ENCODE results near the gene STX19.
"Not testable (repeated sequence)": the region's sequence is repeated elsewhere in the genome, so short reads cannot be mapped to it uniquely, and the experiment has no call there.

Gene STX19

DNA sequence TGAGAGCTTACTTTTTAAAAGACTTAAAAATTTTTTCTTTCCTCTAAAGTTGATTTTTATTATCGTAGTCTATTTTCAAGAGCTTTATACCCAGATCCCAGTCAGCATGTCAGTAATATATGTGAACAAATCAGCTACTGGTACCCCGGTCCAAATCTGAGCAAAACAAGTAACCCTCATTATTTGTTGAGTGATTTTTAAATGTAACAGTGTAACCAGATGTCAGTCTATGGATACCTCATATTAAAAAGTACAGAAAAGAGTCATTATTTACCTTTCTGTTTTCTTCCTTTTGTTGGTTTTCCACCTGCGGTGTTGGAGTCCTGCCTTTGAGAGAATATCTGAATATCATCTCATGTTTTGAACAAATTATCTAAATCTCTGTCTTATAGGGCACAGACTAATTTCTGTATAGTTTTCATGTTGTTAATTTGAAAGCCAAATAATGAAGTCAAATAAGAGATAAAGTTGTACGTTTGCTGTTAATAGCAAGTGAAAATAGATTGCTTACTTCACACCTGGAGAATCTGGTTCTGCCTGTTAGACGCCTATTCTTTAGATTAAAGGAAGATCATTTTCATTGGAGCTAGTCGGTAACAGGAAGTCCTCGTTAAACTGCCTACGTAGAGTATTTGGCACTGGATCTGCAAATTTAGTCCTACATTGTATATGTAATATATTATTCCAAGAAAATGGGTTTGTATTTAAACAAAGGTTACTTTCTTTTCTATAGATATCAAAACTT is at the start of gene STX19:
Gene STX19, minus strand, starts transcription at position 505 of the 745 bp plus-strand sequence. CDS start 13,328 bp downstream, outside the sequence.
- no peak for DNase-seq (ENCODE audit: low read depth in 2 of 2)

GRCh38 chr3:94076055-94076454 is 47.7 kb upstream of the STX19 start:
- no peak for DNase-seq (ENCODE audit: low read depth in 2 of 2)

- DNase-seq (ENCODE audit: low read depth in 2 of 2) = no peak
Measured at GRCh38 chr3:94071713-94072284, 43.4 kb upstream of the STX19 start.

DNA sequence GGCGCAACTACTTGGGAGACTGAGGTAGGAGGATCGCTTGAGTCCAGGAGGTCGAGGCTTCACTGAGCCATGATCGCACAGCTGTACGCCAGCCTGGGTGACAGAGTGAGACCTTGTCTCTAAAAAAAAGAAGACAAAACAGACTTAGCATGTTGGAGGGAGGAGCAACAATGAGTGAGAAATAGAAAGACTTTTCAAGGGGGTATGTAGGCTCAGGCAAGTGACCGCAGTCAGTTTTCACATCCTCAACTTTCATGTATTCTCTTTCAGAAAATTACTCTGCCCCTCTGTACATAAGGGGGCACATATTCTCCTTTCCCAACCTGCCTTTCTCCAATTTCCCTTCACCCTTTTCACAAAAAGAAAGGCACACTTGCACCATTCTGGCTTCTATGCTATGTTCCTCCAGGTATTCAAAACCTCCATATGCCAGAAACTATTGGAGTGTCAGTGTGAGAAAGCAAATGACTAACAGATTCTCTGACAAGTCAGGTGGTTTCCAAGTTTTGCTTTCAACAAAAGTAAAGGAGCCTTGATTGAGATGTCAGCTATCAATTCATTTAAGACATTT is 42.0 kb upstream of the STX19 start:
- DNase-seq (ENCODE audit: low read depth in 2 of 2) = no peak

GRCh38 chr3:94069194-94069813 is 40.9 kb upstream of the STX19 start:
- DNase-seq (ENCODE audit: low read depth in 2 of 2) = no peak

DNA sequence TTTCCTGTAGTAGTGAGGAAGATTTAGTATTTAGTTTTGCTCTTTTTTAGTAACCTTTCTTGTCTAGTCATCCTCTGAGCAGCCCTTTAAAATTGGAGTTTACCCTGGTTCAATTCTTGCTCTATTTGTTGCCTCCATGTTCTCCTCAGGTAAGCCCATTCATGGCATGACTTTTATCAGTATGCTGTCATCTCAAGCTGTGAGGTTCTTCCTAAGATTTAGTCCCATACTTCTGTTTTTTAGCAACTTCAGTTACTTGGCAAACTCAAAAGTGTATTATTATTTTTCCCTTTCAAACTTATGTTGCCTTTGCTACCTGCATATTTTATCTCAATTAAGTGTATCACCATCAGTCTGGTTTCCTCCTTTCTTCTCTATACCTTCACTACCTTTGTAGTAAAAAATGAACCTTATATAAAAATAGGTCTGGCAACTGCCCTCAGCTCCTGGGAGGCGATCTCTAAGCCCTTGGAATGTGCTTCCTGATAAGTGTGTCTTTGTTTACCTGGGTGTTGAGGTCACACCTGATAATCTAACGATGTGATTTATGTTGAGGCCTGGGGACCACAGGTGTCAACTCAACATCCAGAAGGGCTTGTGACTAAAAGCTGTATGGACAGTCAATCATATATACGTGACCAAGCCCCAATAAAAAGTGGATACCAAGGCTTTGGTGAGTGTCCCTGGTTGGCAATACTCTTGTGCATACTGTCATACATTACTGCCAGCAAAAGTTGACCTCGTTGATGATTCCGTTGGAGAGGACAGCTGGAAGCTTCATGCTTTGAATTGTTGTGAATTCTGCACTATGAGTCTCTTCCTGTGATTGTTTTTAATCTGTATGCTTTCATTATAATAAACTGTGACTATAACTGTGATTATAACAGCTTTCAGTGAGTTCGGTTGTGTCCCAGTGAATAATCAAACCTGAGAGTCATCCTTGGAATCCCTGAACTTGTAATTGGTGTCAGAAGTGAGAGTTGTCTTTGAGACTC is 38.4 kb upstream of the STX19 start:
- no peak for DNase-seq (ENCODE audit: low read depth in 2 of 2)

DNA sequence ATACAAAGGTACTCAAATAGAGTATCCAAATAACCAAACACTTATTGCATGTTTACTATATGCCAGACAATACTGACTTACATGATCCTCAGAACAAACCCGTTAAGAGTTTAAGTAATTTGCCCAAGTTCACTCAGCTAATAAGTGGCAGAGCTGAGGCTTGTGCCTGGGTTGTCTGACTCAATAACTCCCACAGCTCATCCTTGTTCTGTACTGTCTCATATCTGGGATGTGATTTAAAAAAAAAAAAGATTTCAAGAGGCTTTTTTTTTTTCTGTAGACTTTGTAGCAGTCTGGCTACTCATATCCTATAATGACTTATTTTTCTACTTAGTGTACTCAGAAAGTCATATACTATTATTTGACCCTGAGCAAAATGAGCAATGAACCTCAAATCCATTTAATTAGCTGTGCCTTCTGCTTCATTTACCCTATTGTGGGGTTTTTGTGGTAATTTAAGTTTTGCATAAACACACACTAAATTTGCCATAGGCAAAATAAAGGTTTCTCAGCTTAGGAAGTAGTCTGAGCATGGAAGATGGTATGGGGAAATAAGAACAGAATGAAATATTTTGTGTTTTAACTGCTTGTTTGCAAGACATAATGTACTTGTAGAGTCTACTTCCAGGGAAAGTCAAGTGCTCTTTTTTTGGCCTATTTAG is 37.6 kb upstream of the STX19 start:
- no peak for DNase-seq (ENCODE audit: low read depth in 2 of 2)

- no peak for DNase-seq (ENCODE audit: low read depth in 2 of 2)
Measured at GRCh38 chr3:94065122-94065521, 36.7 kb upstream of the STX19 start.

DNA sequence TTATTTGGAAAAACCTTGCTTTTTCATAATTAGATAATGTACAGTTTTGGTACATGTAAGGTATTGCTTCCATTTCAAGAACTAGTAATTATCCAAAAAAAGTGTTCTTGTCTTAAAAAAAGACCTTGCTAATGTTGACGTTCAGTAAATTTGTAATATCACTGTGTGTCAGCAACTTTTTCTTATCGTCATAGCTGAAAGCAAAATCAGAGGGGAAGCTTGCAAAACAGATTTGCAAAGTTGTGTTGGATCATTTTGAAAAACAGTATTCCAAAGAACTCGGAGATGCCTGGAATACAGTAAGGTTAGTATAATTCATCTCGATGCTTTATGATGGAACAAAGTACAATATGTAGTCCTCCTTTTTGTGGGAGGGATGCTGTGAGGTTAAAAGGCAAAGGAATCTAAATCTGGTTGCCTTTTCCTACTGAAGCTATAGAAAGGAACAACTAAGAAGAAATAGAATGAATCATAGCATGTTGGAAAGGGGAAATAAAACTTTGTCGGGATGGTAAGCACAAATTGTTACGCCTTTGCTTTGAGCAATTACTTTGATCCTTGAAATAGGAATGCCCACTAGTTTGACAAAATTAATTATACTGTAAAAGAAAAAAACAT is 36.0 kb upstream of the STX19 start:
- DNase-seq (ENCODE audit: low read depth in 2 of 2) = no peak

DNA sequence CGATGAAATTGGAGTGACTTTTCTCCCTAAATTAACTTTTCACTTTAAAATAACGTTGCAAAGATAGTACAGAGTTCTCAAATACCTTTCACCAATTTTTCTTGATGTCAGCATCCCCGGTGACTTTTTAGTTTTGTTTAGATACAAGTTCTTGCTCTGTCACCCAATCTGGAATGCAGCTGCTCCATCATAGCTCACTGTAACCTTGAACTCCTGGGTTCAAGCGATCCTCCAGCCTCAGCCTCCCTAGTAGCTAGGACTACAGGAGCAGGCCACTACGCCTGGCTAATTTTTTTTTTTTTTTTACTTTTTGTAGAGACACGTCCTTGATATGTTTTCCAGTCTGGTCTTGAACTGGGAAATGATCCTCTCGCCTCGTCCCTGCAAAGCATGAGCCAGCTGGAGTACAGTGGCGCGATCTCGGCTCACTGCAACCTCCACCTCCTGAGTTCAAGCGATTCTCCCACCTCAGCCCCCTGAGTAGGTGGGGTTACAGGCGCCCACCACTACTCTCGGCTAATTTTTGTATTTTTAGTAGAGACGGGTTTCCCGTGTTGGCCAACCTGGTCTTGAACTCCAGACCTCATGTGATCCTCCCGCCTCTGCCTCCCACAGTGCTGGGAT is 35.2 kb upstream of the STX19 start:
- DNase-seq (ENCODE audit: low read depth in 2 of 2) = no peak

GRCh38 chr3:94062513-94063404 is 34.4 kb upstream of the STX19 start, which contains the start of the genes DHFR2 and NSUN3:
Gene DHFR2, minus strand, starts transcription at chr3:94062916. Its CDS starts 1,405 bp downstream, at chr3:94061511.
Gene NSUN3, plus strand, starts transcription at chr3:94063061. Its CDS starts 66 bp downstream, at chr3:94063127.
- peak; percentile 61 to 72 for DNase-seq (ENCODE audit: low read depth in 2 of 2)

DNA sequence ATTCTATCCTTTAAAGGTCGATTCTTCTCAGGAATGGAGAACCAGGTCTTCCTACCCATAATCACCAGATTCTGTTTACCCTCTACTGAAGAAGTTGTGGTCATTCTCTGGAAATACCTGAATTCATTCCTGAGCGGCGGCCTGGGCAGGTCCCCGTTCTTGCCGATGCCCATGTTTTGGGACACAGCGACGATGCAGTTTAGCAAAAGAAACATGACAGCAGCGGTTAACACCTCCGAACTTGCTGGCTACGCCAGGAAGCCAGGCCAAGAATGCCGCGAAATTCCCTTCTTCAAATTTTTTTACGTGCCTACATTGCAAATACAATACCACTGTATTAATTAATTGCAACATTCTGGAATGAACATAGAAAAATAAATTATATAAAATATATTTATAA is 32.9 kb upstream of the STX19 start:
- DNase-seq (ENCODE audit: low read depth in 2 of 2) = no peak

DNA sequence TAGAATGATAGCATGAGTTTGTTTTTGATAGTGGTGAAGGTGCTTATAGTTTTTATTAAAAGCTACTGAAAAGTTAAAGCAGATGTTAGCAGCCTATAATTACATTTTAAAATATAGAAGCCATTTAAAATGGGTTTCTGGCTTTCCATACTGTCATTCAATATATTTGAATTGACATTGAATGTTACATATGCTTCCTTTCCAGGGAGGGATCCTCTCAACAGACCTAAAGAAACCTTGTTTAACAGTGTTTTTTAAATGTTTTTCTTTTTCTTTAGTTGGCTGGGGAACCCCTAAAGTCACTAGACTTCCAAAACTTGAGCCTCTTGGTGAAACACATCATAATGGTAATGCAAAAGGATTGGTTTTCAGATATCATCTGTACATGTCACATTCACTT is 22.1 kb upstream of the STX19 start:
- DNase-seq (ENCODE audit: low read depth in 2 of 2) = no peak

DNA sequence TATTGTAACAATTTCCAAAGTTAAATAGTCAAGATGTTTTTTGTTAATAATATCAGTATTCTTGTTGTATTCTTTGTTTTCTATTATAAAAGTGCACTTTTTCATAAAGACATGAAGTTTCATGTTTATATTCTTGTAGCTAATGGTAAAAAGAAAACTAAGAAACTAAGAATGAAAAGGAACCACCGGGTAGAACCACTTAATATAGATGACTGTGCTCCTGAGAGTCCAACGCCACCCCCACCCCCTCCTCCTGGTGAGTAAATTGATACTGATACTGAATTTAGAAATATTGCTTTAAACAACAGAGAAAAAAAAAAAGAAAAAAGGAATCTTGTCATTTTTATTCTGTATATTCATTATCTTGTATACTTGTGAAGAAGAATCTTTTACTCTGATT is 20.9 kb upstream of the STX19 start:
- no peak for DNase-seq (ENCODE audit: low read depth in 2 of 2)

DNA sequence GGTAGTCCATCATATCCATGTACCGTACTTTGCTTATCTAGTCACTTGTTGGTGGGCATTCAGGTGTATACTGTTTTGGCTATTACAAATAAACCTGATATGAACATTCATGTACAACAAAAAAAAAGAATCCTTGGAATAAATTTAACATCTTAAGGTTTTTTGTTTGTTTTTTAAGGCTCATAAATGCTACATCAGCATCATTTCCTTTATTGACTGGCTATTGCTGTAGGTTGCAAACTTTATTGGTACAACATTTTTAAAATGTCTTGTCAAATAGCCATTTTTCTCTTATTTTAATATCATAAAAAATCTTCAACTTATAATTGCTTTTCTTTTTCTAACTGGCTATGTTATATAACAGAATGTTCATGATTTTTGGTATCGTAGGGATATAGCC is 18.1 kb upstream of the STX19 start:
- DNase-seq (ENCODE audit: low read depth in 2 of 2) = no peak

GRCh38 chr3:94044100-94044936 is 15.9 kb upstream of the STX19 start:
- not testable (repeated sequence) for DNase-seq (ENCODE audit: low read depth in 2 of 2)

GRCh38 chr3:94043285-94043684 is 14.9 kb upstream of the STX19 start:
- no peak for DNase-seq (ENCODE audit: low read depth in 2 of 2)

Data from activated CD8-positive, alpha-beta memory T cell treated with anti-CD3 and anti-CD28 coated beads for 4 hours (primary cell).